Measurements from ENCODE around the gene FGD4. TPM values are rescaled to one million over a fixed set of nuclear protein-coding genes. Genes with fewer than 3 reads are reported as not detected.

FGD4 gene
- total RNA-seq, 1 experiment from 2014 or later, result 13.9 TPM

GRCh38 chr12:32446316-32447119, 47.2 kb downstream of the FGD4 start:
- in situ Hi-C loops (cut with HindIII; ENCODE audit: low pct_unique_long_range_greater_than_20kb, low sequenced_read_pairs), result no loop called here
- DNase-seq (ENCODE audit: low read depth), result no peak

- in situ Hi-C loops (cut with HindIII; ENCODE audit: low pct_unique_long_range_greater_than_20kb, low sequenced_read_pairs), result no loop called here
Measured at GRCh38 chr12:32448586-32448985, 49.2 kb downstream of the FGD4 start.

GRCh38 chr12:32450363-32450762, 51.0 kb downstream of the FGD4 start:
- in situ Hi-C loops (cut with HindIII; ENCODE audit: low pct_unique_long_range_greater_than_20kb, low sequenced_read_pairs), result no loop called here

More at GRCh38 chr12:32448586-32448985, 49.2 kb downstream of the FGD4 start:
- no peak for DNase-seq (ENCODE audit: low read depth)

GRCh38 chr12:32450768-32451167, 51.4 kb downstream of the FGD4 start:
- in situ Hi-C loops (cut with HindIII; ENCODE audit: low pct_unique_long_range_greater_than_20kb, low sequenced_read_pairs), result no loop called here
- DNase-seq (ENCODE audit: low read depth), result no peak

More at GRCh38 chr12:32450363-32450762, 51.0 kb downstream of the FGD4 start:
- DNase-seq (ENCODE audit: low read depth), result no peak

- in situ Hi-C loops (cut with HindIII; ENCODE audit: low pct_unique_long_range_greater_than_20kb, low sequenced_read_pairs), result no loop called here
- no peak for DNase-seq (ENCODE audit: low read depth)
Measured at GRCh38 chr12:32451816-32452215, 52.5 kb downstream of the FGD4 start.

- peak; percentile 59 for DNase-seq (ENCODE audit: low read depth)
- in situ Hi-C loops (cut with HindIII; ENCODE audit: low pct_unique_long_range_greater_than_20kb, low sequenced_read_pairs), result no loop called here
Measured at GRCh38 chr12:32454075-32454474, 54.7 kb downstream of the FGD4 start.

- no peak for DNase-seq (ENCODE audit: low read depth)
- in situ Hi-C loops (cut with HindIII; ENCODE audit: low pct_unique_long_range_greater_than_20kb, low sequenced_read_pairs), result no loop called here
Measured at GRCh38 chr12:32454866-32455265, 55.5 kb downstream of the FGD4 start.

GRCh38 chr12:32455607-32456071, 56.3 kb downstream of the FGD4 start:
- DNase-seq (ENCODE audit: low read depth), result peak; percentile 60
- in situ Hi-C loops (cut with HindIII; ENCODE audit: low pct_unique_long_range_greater_than_20kb, low sequenced_read_pairs), result no loop called here

- no peak for DNase-seq (ENCODE audit: low read depth)
- in situ Hi-C loops (cut with HindIII; ENCODE audit: low pct_unique_long_range_greater_than_20kb, low sequenced_read_pairs), result no loop called here
Measured at GRCh38 chr12:32457251-32458025, 58.1 kb downstream of the FGD4 start.

GRCh38 chr12:32460638-32461037, 61.3 kb downstream of the FGD4 start:
- in situ Hi-C loops (cut with HindIII; ENCODE audit: low pct_unique_long_range_greater_than_20kb, low sequenced_read_pairs), result no loop called here
- no peak for DNase-seq (ENCODE audit: low read depth)

GRCh38 chr12:32462908-32463307, 63.5 kb downstream of the FGD4 start:
- in situ Hi-C loops (cut with HindIII; ENCODE audit: low pct_unique_long_range_greater_than_20kb, low sequenced_read_pairs), result no loop called here
- no peak for DNase-seq (ENCODE audit: low read depth)

GRCh38 chr12:32466187-32466586, 66.8 kb downstream of the FGD4 start:
- in situ Hi-C loops (cut with HindIII; ENCODE audit: low pct_unique_long_range_greater_than_20kb, low sequenced_read_pairs), result no loop called here
- no peak for DNase-seq (ENCODE audit: low read depth)

GRCh38 chr12:32466986-32467711, 67.8 kb downstream of the FGD4 start:
- DNase-seq (ENCODE audit: low read depth), result no peak
- in situ Hi-C loops (cut with HindIII; ENCODE audit: low pct_unique_long_range_greater_than_20kb, low sequenced_read_pairs), result no loop called here

GRCh38 chr12:32467959-32468863, 68.9 kb downstream of the FGD4 start:
- in situ Hi-C loops (cut with HindIII; ENCODE audit: low pct_unique_long_range_greater_than_20kb, low sequenced_read_pairs), result no loop called here
- no peak for DNase-seq (ENCODE audit: low read depth)

- in situ Hi-C loops (cut with HindIII; ENCODE audit: low pct_unique_long_range_greater_than_20kb, low sequenced_read_pairs), result no loop called here
- no peak for DNase-seq (ENCODE audit: low read depth)
Measured at GRCh38 chr12:32470936-32471470, 71.6 kb downstream of the FGD4 start.

- in situ Hi-C loops (cut with HindIII; ENCODE audit: low pct_unique_long_range_greater_than_20kb, low sequenced_read_pairs), result no loop called here
- DNase-seq (ENCODE audit: low read depth), result peak; percentile 31
Measured at GRCh38 chr12:32471591-32472001, 72.2 kb downstream of the FGD4 start.

GRCh38 chr12:32475724-32476123, 76.4 kb downstream of the FGD4 start:
- in situ Hi-C loops (cut with HindIII; ENCODE audit: low pct_unique_long_range_greater_than_20kb, low sequenced_read_pairs), result loop anchor here (5.0 kb wide), 1 partner anchor 37 kb away; no protein-coding TSS in a partner anchor
- DNase-seq (ENCODE audit: low read depth), result no peak
